ENCODE measurements around the gene FAM240A. TPM values are rescaled to one million over a fixed set of nuclear protein-coding genes. Genes with fewer than 3 reads are reported as not detected.
A peak's percentile ranks its signal among the peaks of the same experiment; 100 is the strongest.
"Not testable (repeated sequence)": the region's sequence is repeated elsewhere in the genome, so short reads cannot be mapped to it uniquely, and the experiment has no call there.

The FAM240A gene
- polyA plus RNA-seq (ENCODE audit: insufficient read length), result 0.26 TPM

- DNase-seq, result no peak
Observed at GRCh38 chr3:46612324-46612723, at the start of gene FAM240A. TSS of gene FAM240A (plus strand) at chr3:46612525. CDS start at chr3:46612684, 159 bp downstream.

- DNase-seq, result no peak
Observed at GRCh38 chr3:46564190-46565021, 47.9 kb upstream of the FAM240A start.

GRCh38 chr3:46565077-46565476 is 47.2 kb upstream of the FAM240A start:
- no peak for DNase-seq

DNA sequence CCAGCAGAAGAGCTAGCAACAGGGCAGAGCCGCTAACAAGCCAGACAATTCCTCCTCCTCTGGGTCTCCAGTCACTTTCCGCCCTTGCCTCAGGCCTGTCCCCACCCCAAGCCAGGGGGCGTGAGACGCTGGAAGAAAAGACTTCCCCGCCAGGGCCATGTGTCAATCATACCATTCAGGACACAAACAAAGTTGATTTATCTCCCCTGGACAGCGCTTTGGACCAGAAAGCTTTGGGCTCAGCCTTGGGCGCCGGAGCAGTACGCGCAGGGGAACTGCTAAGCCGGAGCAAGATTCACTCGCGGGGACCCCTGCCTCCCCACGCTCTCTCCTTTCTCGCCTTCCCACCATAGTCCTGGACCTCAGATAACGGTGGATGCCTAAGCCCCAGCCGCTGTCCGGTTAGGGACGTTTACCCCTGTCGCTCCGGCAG is 46.7 kb upstream of the FAM240A start:
- DNase-seq, result peak; percentile 26

DNA sequence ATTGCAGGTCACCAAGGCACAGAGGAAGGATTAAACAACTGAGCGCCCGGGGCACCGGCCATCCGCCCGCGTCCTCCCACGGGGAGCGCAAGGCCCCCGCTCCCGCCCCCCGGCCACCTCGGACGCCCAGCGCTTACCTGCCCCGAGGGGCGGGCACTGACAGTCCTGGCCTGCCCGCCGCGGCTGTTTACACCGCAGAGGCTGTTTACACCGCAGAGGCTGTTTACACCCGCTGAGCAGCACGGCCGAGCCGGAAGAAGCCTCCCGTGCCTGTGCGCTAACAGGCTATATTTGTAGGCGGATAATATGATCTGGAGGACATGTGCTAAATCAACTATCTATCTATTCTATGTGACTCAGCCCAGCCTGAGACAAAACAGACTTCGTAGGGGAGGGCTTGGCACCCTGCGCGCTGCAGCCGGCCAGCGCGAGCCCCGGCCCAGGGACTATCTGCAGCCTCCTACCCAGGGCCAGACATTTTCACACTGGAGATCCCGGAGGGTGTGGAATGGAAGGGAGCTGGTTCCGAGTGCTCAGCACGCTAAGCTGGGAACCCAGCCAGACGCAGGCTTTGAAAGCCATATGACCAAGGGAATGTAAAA is 46.2 kb upstream of the FAM240A start, which contains the start of gene LRRC2:
Gene LRRC2, minus strand, starts transcription at position 263 of the 602 bp plus-strand sequence. CDS start 14,711 bp downstream, outside the sequence.
- peak; percentile 72 for DNase-seq

- DNase-seq, result no peak
Observed at GRCh38 chr3:46571684-46572083, 40.6 kb upstream of the FAM240A start.

GRCh38 chr3:46573701-46574100 is 38.6 kb upstream of the FAM240A start:
- no peak for DNase-seq

DNA sequence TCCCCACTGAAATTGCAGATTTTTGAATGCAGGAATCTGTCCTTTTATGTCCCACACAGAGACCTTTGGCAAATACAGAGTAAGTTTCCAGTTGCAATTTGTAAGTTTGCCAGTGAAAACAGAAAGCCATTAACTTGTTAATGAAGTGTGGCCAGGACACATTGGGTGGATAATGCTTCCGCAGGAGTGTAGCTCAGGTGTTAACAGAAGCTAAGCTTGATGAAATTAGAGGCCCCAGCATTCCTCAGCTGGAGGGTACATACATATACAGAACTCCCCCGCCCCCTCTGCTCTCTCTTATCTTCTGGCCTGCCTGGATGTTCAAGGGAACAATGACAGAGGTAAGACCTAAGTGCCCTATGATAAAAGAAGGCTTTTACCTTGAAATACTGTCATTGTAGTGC is 38.1 kb upstream of the FAM240A start:
- no peak for DNase-seq

- DNase-seq, result no peak
Observed at GRCh38 chr3:46574881-46575576, 37.3 kb upstream of the FAM240A start.

DNA sequence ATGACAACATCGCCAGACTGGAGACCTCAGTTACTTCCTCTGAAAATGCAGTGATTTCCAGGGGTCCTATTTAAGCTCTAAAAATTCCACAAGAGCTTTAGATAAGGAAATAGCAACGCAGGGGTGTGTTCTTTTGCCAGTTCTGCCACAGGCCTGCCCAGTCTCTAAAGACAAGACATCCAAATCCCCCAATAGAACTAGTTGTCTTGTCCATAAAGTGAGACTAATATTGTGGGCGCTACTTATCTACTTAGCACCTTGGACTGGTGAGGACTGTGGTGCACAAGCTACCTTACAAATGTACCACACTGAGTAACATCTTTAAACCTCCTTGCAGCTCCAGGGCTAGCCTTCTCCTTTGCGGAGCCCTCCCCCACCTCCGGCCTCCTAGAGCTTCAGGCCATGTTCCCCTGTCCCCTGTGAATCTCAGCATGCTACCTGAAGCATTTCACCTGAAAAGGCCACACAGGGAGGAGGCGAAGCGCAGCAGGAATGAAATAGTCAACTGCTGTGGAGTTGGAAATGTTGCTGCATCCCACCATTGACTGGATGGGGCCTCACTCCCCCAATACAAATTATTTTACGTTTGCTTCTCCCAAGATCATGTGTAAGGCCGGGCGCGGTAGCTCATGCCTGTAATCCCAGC is 36.6 kb upstream of the FAM240A start:
- no peak for DNase-seq

DNA sequence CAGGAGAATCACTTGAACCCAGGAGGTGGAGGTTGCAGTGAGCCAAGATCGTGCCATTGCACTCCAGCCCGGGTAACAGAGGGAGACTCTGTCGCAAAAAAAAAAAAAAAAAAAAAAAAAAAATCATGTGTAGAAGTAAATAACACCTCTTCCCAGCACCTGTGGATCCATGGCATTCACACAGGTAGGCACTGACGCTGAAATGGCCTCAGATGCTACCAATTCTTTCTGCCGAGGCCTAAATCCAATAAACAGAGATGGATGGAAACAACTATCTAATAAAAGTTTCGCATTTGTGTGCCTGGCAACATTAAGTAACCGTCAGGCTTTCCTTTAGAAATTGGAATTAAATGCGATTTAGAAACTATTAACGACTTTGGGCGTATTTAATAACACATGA is 35.9 kb upstream of the FAM240A start:
- DNase-seq, result no peak

- no peak for DNase-seq
Observed at GRCh38 chr3:46576879-46577278, 35.4 kb upstream of the FAM240A start.

- not testable (repeated sequence) for DNase-seq
Observed at GRCh38 chr3:46577580-46578249, 34.6 kb upstream of the FAM240A start.

GRCh38 chr3:46578973-46579755 is 33.2 kb upstream of the FAM240A start:
- no peak for DNase-seq

DNA sequence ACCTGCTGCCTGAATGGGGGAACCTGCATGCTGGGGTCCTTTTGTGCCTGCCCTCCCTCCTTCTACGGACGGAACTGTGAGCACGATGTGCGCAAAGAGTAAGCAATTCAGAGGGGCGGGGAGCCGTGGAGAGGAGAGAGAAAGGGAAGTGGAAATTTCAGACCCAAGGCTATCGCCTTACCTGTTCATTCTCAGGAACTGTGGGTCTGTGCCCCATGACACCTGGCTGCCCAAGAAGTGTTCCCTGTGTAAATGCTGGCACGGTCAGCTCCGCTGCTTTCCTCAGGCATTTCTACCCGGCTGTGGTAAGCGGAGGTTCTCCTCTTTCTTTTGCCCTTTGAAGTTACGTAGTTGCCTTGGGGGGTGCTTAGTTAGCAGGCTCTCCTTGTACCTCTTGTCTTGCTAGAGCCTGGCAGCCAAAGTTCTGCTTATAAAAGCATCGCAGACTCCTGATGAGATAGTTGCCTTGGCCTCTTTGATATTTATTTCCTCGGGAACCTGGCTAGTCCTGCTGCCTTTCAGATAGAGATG is 32.5 kb upstream of the FAM240A start:
- DNase-seq, result no peak

- DNase-seq, result no peak
Observed at GRCh38 chr3:46580675-46581074, 31.6 kb upstream of the FAM240A start.

DNA sequence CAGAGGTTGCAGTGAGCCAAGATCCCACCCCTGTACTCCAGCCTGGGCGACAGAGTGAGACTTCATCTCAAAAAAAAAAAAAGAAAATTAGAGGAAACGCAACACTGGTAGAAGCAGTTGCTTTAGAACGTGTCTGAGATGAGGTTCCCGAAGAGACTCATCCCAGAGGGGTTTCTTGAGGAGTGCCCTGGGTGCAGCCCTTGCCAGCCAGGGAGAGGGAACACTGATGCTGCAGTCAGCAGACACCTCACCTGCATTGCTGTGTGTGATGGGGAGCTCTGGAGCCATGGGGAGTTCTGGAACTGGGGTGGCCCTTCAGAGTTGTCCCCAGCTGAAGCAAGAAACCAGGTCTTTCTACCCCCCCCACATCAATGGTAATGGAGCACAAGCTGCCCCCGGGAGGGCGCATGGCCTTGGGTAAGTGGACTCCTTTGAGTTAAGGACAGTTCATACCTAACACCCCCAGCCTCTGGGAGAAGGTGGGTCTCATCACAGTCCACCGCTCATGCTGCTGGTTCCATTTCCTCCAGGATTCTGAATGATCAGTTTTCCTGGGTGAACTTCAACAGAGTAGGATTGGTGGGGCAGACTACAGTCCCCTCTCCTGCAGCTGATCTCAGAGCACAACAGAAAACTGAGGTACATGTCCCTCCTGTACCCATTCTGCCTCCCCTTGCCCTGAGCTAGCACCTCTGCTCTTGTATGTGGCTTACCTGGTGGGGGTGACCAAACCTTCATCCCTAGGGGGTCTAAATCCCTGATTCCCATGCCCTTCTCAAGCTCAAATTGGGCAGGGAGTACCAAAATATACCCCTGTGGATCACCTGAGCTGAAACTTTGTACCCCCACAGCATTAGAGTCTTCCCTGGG is 27.5 kb upstream of the FAM240A start:
- no peak for DNase-seq

GRCh38 chr3:46585799-46586693 is 26.3 kb upstream of the FAM240A start:
- no peak for DNase-seq

DNA sequence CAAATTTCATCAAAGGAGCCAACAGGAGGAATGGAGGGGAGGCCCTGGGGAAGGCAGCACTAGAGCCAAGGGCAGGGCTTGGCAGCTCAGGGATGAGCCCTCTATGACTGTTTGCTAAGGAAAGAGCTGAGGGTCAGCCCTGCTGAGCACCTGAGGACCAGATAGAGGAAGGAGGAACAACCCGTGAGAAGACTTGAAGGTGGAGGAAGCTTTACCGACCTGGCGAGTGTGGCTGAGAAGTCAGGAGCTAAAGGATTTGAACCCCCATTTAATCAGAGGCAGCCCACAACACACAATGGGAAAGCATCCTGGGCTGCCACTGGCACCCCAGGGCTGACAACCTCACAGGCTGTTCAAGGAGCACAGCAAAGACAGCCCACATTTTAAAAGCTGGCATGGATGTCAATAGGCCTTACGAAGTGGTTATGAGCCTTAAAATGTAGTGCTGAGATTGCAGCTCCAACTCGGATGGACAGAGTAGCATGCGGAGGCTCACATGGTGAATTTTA is 25.5 kb upstream of the FAM240A start:
- no peak for DNase-seq
